Retinal pigment epithelial cell (primary cell): ENCODE data around the gene VRK2.
A peak's percentile ranks its signal among the peaks of the same experiment; 100 is the strongest.
"Not testable (repeated sequence)": the region's sequence is repeated elsewhere in the genome, so short reads cannot be mapped to it uniquely, and the experiment has no call there.

ENCODE experiments used
- DNase-seq: peaks from one replicate; pipeline ENCODE4 v3.0.0-alpha.2; 2010; ENCODE audit warnings: low read depth
- H3K4me3 ChIP-seq: 2 replicates; pipeline ENCODE4 v1.5.1; 2011; ENCODE audit warnings: mild to moderate bottlenecking, low read length, control low read depth, moderate library complexity
- TF ChIP-seq, protein P1 (sequence below): conservative IDR thresholded peaks from 2 replicates; pipeline ENCODE4 v1.5.1; 2011; ENCODE audit warnings: low read depth, low read length, control low read depth, inconsistent platforms

Gene VRK2

DNA sequence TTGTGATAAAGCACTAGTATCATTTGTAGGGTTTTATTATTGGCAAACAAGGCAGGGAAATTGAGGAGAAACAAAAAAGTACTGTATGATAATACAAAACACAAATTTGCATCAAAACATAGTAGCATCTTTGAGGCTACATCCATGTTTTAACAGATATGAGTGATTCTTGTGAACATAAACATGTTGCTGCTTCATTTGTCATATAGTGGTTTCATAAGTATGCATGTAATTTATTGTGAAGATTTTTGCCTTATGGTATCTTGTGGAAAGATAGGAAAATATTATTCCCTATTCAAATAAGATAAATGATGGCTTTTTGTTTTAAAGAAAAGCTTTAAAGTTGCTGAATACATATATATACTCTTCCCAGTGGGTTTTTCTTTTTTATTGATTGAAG is 60.3 kb downstream of the VRK2 start:
- TF ChIP-seq, protein P1, sequence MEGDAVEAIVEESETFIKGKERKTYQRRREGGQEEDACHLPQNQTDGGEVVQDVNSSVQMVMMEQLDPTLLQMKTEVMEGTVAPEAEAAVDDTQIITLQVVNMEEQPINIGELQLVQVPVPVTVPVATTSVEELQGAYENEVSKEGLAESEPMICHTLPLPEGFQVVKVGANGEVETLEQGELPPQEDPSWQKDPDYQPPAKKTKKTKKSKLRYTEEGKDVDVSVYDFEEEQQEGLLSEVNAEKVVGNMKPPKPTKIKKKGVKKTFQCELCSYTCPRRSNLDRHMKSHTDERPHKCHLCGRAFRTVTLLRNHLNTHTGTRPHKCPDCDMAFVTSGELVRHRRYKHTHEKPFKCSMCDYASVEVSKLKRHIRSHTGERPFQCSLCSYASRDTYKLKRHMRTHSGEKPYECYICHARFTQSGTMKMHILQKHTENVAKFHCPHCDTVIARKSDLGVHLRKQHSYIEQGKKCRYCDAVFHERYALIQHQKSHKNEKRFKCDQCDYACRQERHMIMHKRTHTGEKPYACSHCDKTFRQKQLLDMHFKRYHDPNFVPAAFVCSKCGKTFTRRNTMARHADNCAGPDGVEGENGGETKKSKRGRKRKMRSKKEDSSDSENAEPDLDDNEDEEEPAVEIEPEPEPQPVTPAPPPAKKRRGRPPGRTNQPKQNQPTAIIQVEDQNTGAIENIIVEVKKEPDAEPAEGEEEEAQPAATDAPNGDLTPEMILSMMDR = no peak
- H3K4me3 ChIP-seq = no peak overlapping the region
- DNase-seq = no peak

DNA sequence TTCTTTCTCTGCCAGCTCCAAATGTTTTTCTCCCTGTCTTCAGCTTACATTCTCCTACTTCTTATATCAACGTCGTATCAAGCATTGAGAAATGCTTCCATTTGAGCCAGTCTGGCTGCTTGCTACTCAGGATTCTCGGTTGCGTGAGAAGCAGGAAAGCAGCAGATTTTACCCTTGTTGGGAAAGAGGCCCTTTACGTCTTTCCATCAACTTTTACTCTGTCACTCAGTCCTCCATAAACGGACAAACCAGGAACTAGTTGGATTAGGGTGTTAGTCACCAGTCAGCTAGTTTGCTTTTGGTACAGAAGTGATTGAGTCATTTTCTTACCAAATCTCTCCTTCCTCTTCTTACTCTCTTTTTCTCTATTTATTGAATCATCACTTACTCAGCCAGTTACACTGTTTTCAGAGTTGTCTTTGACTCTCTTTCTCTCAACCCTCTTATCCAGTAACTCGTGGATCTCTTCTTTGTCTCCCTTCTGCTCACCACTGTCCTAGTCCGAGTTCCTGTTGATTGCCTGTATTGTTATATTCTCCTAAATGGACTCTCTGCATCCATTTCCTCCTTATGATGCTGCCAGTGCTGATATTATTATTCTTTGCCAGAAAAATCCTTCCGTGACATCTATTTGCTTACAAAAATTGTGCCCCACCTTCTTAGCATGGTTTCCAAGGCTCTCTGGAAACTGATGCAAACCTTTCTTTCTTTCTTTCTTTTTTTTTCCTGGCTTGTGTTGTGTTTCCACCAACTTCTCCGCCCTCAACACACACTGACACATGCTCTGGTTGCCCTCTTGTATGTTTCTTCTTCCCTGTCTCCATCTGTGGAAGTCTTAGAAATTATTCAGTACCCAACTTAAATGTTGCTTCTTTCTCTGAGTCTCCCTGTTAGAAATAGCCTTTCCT is 61.5 kb downstream of the VRK2 start:
- H3K4me3 ChIP-seq = no peak overlapping the region
- peak; percentile 48 for DNase-seq
- TF ChIP-seq, protein P1 = no peak

DNA sequence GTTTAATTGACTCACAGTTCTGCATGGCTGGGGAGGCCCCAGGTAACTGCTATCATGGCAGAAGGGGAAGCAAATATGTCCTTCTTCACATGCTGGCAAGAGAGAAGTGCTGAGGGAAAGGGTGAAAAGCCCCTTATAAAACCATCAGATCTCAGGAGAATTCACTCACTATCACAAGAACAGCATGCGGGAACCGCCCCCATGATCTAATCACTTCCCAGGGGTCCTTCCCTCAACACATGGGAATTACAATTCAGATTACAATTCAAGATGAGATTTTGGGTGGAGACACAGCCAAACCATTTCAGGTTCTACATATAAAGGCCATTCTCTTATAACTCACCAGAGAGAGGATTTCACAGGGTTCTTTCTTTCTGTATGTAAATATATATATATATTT is 62.9 kb downstream of the VRK2 start:
- no peak overlapping the region for H3K4me3 ChIP-seq
- no peak for DNase-seq
- TF ChIP-seq, protein P1 = no peak

DNA sequence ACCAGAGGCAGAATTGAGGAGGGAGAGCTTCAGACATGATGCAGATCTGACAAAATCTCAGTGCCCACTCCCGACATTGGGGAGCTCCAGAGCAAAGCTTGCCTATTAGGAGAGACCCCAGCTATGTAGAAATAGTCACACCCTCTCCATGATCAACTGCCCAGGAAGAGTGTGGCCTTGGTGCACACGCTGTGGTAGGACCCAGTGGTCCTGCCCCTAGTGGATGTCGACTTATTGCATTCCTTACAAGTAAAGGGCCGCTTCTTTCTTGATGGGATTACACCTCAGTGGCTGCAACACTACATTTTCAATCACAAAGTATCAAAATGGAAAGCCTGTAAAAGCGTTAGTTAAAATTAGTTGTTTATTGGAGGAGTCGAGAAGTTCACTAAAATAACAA is 64.2 kb downstream of the VRK2 start:
- TF ChIP-seq, protein P1 = no peak
- no peak for DNase-seq
- no peak overlapping the region for H3K4me3 ChIP-seq

DNA sequence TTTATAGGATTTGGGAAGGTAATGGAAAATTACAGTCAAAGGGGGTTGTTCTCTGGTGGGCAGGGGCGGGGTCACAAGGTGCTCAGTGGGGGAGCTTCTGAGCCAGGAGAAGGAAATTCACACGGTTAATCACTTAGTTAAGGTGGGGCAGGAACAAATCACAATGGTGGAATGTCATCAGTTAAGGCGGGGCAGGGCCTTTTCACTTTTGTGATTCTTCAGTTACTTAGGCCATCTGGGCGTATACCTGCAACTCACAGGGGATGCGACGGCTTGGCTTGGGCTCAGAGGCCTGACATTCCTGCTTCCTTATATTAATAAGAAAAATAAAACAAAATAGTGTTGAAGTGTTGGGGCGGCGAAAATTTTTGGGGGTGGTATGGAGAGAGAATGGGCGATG is 67.0 kb downstream of the VRK2 start:
- not testable (repeated sequence) for DNase-seq, H3K4me3 ChIP-seq

DNA sequence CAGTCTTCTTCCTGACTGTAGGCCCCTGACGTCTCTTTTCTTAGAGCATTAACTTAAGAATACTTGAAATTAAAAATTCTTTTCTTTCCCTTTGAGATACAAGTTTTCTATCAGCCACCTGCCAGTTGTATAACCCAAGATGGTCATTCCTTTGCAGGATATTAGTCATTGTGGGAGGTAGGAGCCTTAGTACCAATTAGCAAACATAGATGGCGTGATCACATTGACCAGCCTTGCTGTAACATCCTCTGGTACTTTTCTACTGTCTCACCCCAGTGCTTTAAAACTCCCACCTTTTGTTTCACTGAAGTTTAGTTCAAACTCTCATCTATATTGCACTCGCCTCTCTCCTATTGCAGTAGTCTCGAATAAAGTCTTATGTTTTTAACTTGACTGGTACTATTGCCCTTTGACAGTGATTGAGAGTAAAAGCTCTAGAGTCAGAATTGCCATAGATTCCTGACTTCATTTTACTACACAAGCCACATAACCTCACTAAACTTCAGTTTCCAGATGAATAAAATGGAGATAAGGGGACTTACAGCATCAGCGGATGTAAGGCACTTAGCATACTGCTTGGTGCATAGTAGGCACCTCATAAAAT is 74.1 kb downstream of the VRK2 start:
- no peak overlapping the region for H3K4me3 ChIP-seq
- no peak for DNase-seq
- TF ChIP-seq, protein P1 = no peak

DNA sequence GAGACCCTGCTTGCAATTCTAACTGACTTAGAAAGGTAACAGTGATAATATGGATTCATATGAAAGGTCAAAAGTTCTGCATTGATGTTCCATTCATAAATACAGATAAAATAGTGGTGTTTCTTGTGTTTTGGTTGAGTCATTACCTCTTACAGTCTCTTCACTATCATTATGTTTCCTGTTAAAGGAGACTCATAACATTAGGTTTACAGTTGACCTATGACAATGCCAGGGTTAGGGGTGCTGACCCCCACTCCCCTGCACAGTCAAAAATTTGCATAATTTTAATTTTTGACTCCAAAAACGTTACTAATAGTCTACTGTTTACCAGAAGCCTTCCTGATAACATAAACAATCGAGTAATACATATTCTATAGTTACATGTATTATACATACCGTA is 75.4 kb downstream of the VRK2 start:
- TF ChIP-seq, protein P1 = no peak
- DNase-seq = no peak
- no peak overlapping the region for H3K4me3 ChIP-seq
